ENCODE results near the gene PRSS36.

PRSS36 gene

GRCh38 chr16:31186176-31186575, 36.3 kb upstream of the PRSS36 start:
- TF ChIP-seq CTCF (IDR thresholded peaks at IDR 0.05; ENCODE audit: unreplicated experiment in 3 of 3), result no peak

DNA sequence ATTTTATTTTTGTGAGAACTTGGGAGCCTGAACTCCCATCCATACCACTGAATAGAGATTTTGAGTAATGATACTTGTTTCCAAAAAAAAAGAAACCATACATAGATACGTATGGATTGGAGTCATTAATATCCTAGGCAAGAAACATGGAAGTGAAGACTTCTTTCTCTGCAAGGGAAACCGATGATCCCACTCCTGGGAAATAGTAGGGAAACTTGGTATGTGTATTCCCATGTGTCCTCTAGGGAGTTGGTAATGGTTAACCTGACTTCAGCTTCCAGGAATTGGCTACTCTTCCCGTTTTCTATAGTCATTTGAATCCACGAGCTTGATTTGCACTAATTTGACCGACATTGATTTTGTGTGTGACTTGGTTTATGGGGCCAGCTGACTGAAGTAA, 35.5 kb upstream of the PRSS36 start:
- Mint-ChIP-seq H3K27ac (no peak overlapping the region), H3K27me3 (ENCODE audit: low read depth) (no peaks in the 10 kb centered on the region), H3K9me3 (no peaks in the 10 kb centered on the region), H3K36me3 (ENCODE audit: low read depth) (peaks cover 89% of the 10 kb centered on the region), H3K4me3 (peak overlapping the region in 2 of 3 experiments; percentile 4 to 27), H3K4me1 (peaks cover 31% of the 10 kb centered on the region)
- no peak for TF ChIP-seq CTCF (IDR thresholded peaks at IDR 0.05; ENCODE audit: unreplicated experiment in 3 of 3)

More at GRCh38 chr16:31186176-31186575, 36.3 kb upstream of the PRSS36 start:
- H3K27me3 Mint-ChIP-seq (ENCODE audit: low read depth), result no peaks in the 10 kb centered on the region
- no peaks in the 10 kb centered on the region for H3K9me3 Mint-ChIP-seq
- H3K4me3 Mint-ChIP-seq, result peak overlapping the region in 1 of 3 experiments; percentile 18
- H3K4me1 Mint-ChIP-seq, result peaks cover 31% of the 10 kb centered on the region
- H3K36me3 Mint-ChIP-seq (ENCODE audit: low read depth), result peaks cover 95% of the 10 kb centered on the region
- no peak overlapping the region for H3K27ac Mint-ChIP-seq

DNA sequence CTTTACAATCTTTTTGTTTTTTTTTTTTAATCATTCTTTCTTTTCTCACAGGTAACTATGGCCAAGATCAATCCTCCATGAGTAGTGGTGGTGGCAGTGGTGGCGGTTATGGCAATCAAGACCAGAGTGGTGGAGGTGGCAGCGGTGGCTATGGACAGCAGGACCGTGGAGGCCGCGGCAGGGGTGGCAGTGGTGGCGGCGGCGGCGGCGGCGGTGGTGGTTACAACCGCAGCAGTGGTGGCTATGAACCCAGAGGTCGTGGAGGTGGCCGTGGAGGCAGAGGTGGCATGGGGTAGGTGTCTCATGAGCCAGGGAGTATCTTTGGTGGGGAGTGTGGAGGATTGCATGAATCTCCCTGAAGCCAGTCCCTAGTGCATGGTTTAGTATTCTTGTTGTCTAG, 35.0 kb upstream of the PRSS36 start:
- Mint-ChIP-seq H3K4me3 (peak overlapping the region; percentile 17 to 47 (median 27)), H3K27me3 (ENCODE audit: low read depth) (no peaks in the 10 kb centered on the region), H3K9me3 (no peaks in the 10 kb centered on the region), H3K36me3 (ENCODE audit: low read depth) (peaks cover 84% of the 10 kb centered on the region), H3K27ac (no peak overlapping the region), H3K4me1 (peaks cover 31% of the 10 kb centered on the region)
- TF ChIP-seq CTCF (IDR thresholded peaks at IDR 0.05; ENCODE audit: unreplicated experiment in 3 of 3), result no peak

GRCh38 chr16:31183432-31184428, 33.9 kb upstream of the PRSS36 start:
- Mint-ChIP-seq H3K27ac (no peak overlapping the region), H3K4me1 (peaks cover 31% of the 10 kb centered on the region), H3K9me3 (no peaks in the 10 kb centered on the region), H3K27me3 (ENCODE audit: low read depth) (no peaks in the 10 kb centered on the region), H3K36me3 (ENCODE audit: low read depth) (peaks cover 73% of the 10 kb centered on the region), H3K4me3 (peak overlapping the region; percentile 60 to 95 (median 94))
- no peak for TF ChIP-seq CTCF (IDR thresholded peaks at IDR 0.05; ENCODE audit: unreplicated experiment in 3 of 3)

GRCh38 chr16:31182391-31182790, 32.5 kb upstream of the PRSS36 start:
- peak overlapping the region; percentile 94 to 95 (median 95) for H3K4me3 Mint-ChIP-seq
- no peaks in the 10 kb centered on the region for H3K27me3 Mint-ChIP-seq (ENCODE audit: low read depth)
- peaks cover 31% of the 10 kb centered on the region for H3K4me1 Mint-ChIP-seq
- peak overlapping the region in 2 of 3 experiments; percentile 52 to 77 for H3K27ac Mint-ChIP-seq
- TF ChIP-seq CTCF (IDR thresholded peaks at IDR 0.05; ENCODE audit: unreplicated experiment in 3 of 3), result no peak
- peaks cover 59% of the 10 kb centered on the region for H3K36me3 Mint-ChIP-seq (ENCODE audit: low read depth)
- H3K9me3 Mint-ChIP-seq, result no peaks in the 10 kb centered on the region
